Natural killer cell treated with Interleukin-12 subunit alpha and Interleukin-12 subunit beta and Interleukin-15 and Interleukin-18, amount 100 ng/mL, for 72 hours (primary cell): ENCODE results near the gene NANOGP8. TPM values are rescaled to one million over a fixed set of nuclear protein-coding genes. Genes with fewer than 3 reads are reported as not detected.

Source experiments
- ATAC-seq, 2 donors: fragments of 150-1000 bp; cut with Tn5 transposase in 1 of 2; sonication (Bioruptor Pico), chemical (Tn5 transposase) in 1 of 2; 2 replicates each; pipeline ENCODE4 v1.10.0; 2021
- DNase-seq: peaks from one replicate; pipeline ENCODE4 v3.0.0; 2022; ENCODE audit warnings: low spot score
- H3K27ac Mint-ChIP-seq, 2 donors: 1 replicate in 1 of 2; 2 replicates in 1 of 2; pipeline ENCODE4 v1.8.0; 2022; ENCODE audit warnings: mixed read lengths in 2 of 2, mild to moderate bottlenecking in 1 of 2, moderate library complexity in 1 of 2
- H3K27me3 Mint-ChIP-seq, 2 donors: 1 replicate in 1 of 2; 2 replicates in 1 of 2; pipeline ENCODE4 v1.8.0; 2022; ENCODE audit warnings: mixed read lengths in 2 of 2
- H3K36me3 Mint-ChIP-seq: one replicate; pipeline ENCODE4 v1.8.0; 2022; ENCODE audit warnings: mixed read lengths
- H3K4me1 Mint-ChIP-seq, 2 donors: 1 replicate in 1 of 2; 2 replicates in 1 of 2; pipeline ENCODE4 v1.8.0; 2022; ENCODE audit warnings: low read depth in 2 of 2, mixed read lengths in 2 of 2, mild to moderate bottlenecking in 1 of 2
- H3K4me3 Mint-ChIP-seq: one replicate; pipeline ENCODE4 v1.8.0; 2022; ENCODE audit warnings: mixed read lengths
- H3K9me3 Mint-ChIP-seq: 2 replicates; pipeline ENCODE4 v1.8.0; 2022; ENCODE audit warnings: mixed read lengths
- total RNA-seq, 2 donors: library from RNA; stranded (reverse); gene quantifications; one replicate each; pipeline ENCODE4 v1.2.3, GENCODE V29; 2022

The NANOGP8 gene
- total RNA-seq, 2 donors from 2014 or later = not detected

DNA sequence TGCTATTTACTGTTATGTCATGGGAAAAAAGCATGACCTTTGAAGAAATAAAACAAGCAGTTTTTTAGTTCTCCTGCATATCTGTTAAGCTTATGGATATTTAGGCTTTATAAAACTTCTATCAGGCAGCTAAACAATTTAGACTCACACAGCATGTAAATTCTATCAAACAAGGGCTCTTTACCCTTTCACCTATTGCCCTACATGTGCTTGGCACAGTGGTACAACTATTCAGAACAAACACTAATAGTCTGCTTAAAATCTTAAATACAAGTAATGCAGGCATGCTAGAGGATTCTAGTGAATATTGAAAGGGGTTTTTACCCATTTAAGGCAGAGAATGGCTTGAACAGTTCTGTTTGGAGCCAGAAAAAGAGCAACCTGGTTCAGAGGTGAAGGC, 23.4 kb upstream of the NANOGP8 start:
- Mint-ChIP-seq H3K36me3 (no peaks in the 10 kb centered on the region), H3K27ac (no peak overlapping the region), H3K4me1 (no peaks in the 10 kb centered on the region)

DNA sequence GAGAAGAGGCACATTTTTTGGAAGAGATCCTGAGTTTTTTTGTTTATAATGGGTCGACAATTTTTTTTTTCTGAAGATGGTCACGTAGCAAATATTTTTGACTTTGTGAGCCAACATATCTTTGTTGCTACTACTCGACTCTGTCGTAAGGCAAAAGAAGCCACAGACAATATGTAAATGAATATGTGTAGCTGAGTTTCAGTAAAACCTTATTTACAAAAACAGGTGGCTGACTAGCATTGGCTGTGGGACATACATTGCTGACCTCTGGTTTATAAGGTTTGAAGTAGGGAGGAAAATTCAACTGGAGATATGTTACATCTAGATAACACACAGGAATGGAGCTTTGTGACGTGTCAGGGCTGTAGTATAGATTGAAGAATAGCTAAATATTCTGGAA, 22.5 kb upstream of the NANOGP8 start:
- Mint-ChIP-seq H3K27ac (no peak overlapping the region), H3K9me3 (no peaks in the 10 kb centered on the region), H3K36me3 (no peaks in the 10 kb centered on the region), H3K4me1 (no peaks in the 10 kb centered on the region), H3K4me3 (no peak overlapping the region), H3K27me3 (peaks cover 0 to 19% of the 10 kb centered on the region in 2 donors)
- no peak for ATAC-seq
- no peak for DNase-seq

More for the DNA sequence above, 23.4 kb upstream of the NANOGP8 start:
- Mint-ChIP-seq H3K9me3 (no peaks in the 10 kb centered on the region), H3K27me3 (peaks cover 0 to 19% of the 10 kb centered on the region in 2 donors), H3K4me3 (no peak overlapping the region)
- no peak for ATAC-seq
- DNase-seq = no peak

DNA sequence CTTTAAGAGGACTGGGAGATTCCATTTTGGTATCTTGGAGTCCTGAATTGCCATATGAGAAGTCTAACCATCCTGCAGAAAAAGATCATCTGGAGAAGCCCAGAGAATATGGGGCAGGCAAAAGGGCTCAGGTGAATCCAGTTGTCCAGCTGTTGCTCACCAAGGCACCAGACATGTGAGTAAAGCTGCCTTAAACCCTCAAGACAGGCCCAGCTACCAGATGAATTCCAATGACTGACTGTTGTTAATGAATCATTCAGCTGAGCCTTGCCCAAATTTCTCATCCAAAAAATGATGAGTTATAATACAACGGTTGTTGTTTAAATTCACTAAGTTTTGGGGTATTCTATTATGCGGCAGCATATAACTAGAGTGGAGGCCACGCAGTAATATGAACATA, 22.0 kb upstream of the NANOGP8 start:
- no peak for ATAC-seq
- no peaks in the 10 kb centered on the region for H3K9me3 Mint-ChIP-seq

DNA sequence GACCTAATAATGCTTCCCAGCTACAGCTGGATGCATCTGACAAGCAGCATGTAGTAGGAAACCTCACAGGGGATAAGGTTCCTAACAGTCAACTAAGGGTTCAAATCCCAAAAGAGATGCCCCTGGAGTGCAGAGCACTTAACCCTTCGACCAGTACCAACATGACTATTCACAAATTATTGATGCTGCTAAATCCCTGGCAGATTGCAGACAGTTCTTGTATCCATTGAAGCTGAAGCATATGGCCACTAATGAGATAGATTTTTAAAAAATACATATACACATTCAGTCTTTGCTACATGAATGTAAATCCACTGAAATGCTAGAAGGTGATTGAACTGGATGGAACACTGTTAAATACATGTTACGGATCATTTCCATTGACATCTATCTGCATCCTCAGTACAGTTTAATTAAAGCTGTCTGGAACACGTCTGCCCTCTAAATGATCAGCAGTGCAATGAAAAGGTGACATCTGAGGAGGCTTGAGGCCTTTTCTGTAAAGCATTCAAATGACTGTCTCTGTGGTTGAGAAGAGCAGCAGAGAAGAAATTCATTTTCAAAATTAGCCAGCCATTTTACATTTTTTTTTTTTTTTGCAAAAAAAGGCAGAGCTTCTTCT, 19.5 kb upstream of the NANOGP8 start:
- DNase-seq = no peak
- Mint-ChIP-seq H3K27ac (no peak overlapping the region), H3K36me3 (no peaks in the 10 kb centered on the region), H3K4me1 (no peaks in the 10 kb centered on the region), H3K9me3 (no peaks in the 10 kb centered on the region), H3K27me3 (peaks cover 0 to 19% of the 10 kb centered on the region in 2 donors), H3K4me3 (no peak overlapping the region)
- ATAC-seq = no peak

More for the DNA sequence above, 22.0 kb upstream of the NANOGP8 start:
- no peak overlapping the region for H3K27ac Mint-ChIP-seq
- no peak overlapping the region for H3K4me3 Mint-ChIP-seq
- H3K27me3 Mint-ChIP-seq = peaks cover 0 to 19% of the 10 kb centered on the region in 2 donors
- no peak for DNase-seq
- H3K4me1 Mint-ChIP-seq = no peaks in the 10 kb centered on the region
- no peaks in the 10 kb centered on the region for H3K36me3 Mint-ChIP-seq

DNA sequence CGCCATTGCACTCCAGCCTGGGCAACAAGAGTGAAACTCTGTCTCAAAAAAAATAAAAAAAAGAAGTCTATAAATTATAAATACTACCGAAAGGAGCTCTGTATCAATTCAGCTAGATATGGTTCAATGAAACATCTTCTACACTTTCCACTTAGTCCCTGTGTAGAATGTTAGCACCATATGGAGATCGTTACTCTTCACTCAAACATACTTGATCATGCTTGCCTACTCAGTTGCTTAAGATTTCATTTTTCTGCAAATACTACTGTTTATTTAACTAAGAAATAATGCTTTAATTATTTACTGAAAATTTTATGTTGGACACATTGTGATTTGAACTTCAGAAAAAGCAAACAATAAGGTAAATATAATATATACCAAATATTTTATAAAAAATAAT, 17.1 kb upstream of the NANOGP8 start:
- no peaks in the 10 kb centered on the region for H3K36me3 Mint-ChIP-seq
- H3K4me3 Mint-ChIP-seq = no peak overlapping the region
- H3K4me1 Mint-ChIP-seq = no peaks in the 10 kb centered on the region
- H3K27ac Mint-ChIP-seq = no peak overlapping the region
- peaks cover 0 to 30% of the 10 kb centered on the region in 2 donors for H3K27me3 Mint-ChIP-seq
- DNase-seq = no peak
- no peaks in the 10 kb centered on the region for H3K9me3 Mint-ChIP-seq
- no peak for ATAC-seq

DNA sequence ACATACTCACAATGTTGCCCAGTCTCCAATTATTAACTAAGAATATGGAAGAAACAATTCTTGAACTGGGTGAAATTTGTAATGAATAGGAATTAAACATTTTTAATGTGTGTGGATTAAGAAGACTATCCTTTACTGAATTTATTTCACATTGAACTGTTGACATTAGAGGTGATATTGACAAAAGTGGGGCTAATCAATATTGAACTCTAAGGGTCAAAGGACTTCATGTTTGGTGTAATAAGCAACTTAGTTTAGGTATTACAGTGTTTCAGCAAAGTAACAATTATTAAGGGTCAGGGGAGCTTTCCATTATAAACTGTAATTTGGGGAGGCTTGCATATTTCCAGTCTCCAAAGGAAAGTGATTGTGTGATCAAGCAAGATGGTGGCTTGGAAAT, 16.2 kb upstream of the NANOGP8 start:
- Mint-ChIP-seq H3K27me3 (peaks cover 0 to 23% of the 10 kb centered on the region in 2 donors), H3K9me3 (no peaks in the 10 kb centered on the region), H3K4me3 (no peak overlapping the region), H3K27ac (no peak overlapping the region), H3K4me1 (no peaks in the 10 kb centered on the region), H3K36me3 (no peaks in the 10 kb centered on the region)
- ATAC-seq = no peak
- no peak for DNase-seq

DNA sequence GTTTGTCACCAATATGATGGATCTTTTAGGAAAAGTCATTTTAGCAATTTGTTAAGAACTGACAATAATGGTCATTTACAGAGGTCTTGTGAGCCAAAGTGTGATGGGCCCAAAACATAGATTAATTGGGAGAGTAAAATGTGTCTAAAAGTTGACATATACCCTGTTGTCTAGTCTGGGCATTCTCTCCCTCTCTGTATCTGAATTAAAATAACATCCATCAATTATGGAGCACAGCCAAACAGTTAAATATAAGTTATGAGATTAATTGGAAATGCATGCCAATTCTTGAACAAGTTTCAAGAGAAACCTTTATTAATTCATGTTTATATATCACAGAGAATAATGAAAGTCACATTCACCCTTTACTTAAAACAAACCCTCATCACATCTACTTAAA, 13.6 kb upstream of the NANOGP8 start:
- ATAC-seq (no peak), DNase-seq (no peak)
- Mint-ChIP-seq H3K4me3 (no peak overlapping the region), H3K27me3 (peaks cover 0 to 23% of the 10 kb centered on the region in 2 donors), H3K27ac (no peak overlapping the region), H3K36me3 (no peaks in the 10 kb centered on the region), H3K9me3 (no peaks in the 10 kb centered on the region), H3K4me1 (no peaks in the 10 kb centered on the region)

DNA sequence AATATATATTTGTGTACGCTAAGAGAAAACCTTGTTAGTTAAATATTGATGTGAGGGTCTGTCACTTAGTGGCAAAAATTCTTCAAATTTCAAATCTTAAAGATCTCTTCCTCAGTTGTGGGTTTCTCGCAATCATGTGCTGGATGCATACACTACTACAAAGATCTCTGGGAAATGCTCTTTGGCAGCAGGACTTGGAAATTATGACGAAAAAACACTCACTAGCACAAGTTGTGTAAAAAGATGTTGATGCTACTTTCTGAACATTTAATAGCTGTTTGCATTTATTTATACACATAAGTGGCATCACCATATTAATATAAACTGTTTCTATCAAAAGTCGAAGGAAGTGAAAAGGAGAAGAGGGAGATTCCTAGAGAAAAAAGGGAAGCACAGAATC, 10.8 kb upstream of the NANOGP8 start:
- ATAC-seq (no peak), DNase-seq (no peak)
- Mint-ChIP-seq H3K9me3 (no peaks in the 10 kb centered on the region), H3K4me3 (no peak overlapping the region), H3K27ac (no peak overlapping the region), H3K27me3 (peaks cover 0 to 23% of the 10 kb centered on the region in 2 donors), H3K4me1 (no peaks in the 10 kb centered on the region), H3K36me3 (no peaks in the 10 kb centered on the region)

DNA sequence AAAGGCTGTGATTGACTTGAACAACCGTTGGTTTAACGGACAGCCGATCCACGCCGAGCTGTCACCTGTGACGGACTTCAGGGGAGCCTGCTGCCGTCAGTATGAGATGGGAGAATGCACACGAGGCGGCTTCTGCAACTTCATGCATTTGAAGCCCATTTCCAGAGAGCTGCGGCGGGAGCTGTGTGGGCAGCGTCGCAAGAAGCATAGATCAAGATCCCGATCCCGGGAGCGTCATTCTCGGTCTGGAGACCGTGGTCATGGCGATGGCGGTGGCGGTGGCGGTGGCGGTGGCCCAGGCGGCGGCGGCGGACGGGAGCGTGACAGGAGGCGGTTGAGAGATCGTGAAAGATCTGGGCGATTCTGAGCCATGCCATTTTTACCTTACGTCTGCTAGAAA, 7.8 kb upstream of the NANOGP8 start:
- no peaks in the 10 kb centered on the region for H3K4me1 Mint-ChIP-seq
- no peak overlapping the region for H3K4me3 Mint-ChIP-seq
- no peaks in the 10 kb centered on the region for H3K9me3 Mint-ChIP-seq
- H3K27ac Mint-ChIP-seq = no peak overlapping the region
- H3K36me3 Mint-ChIP-seq = no peaks in the 10 kb centered on the region
- ATAC-seq (no peak), DNase-seq (no peak)
- peaks cover 0 to 21% of the 10 kb centered on the region in 2 donors for H3K27me3 Mint-ChIP-seq

DNA sequence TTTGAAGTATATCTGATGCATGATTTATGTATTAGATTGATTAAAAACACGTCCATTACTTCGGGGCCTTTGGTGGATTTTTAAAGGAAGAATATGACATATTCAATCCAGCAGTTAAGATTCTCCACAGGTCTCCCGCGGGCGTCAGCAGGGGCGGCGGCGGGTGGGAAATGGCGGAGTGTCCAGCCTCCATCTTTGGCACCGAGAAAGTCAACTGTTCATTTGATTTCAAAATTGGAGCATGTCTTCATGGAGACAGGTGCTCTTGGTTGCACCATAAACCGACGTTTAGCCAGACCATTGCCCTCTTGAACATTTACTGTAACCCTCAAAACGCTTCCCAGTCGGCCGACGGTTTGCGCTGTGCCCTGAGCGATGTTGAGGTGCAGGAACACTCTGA, 7.2 kb upstream of the NANOGP8 start:
- H3K27me3 Mint-ChIP-seq = peaks cover 0 to 16% of the 10 kb centered on the region in 2 donors
- DNase-seq = no peak
- H3K36me3 Mint-ChIP-seq = no peaks in the 10 kb centered on the region

DNA sequence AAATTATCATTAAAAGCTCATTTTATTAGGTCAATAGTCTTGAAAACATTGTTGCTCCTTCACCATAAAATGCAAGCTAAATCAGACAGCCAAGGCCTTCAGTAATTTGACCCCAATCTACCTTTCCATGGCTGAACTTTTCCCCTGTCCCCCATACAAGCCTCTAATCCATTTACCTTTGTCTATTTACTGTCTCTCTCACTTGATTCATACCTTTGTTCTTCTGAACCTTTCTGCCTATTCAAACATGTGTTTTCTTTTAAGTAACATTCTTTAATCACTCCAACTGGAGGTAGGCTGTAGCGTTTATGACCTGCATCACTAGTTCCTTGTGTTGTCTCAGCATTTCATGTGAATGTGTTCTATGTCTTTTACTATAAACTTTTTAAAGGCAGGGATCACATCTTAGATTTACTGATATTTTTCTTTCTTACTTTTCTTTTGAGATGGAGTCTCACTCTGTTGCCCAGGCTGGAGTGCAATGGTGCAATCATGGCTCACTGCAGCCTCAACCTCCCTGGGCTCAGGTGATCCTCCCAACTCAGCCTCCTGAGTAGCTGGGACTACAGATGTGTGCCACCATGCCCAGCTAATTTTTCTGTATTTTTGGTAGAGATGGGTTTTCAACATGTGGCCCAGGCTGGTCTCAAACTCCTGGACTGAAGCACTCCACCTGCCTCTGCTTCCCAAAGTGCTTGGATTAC, 5.2 kb upstream of the NANOGP8 start:
- DNase-seq (no peak), ATAC-seq (no peak)
- Mint-ChIP-seq H3K4me1 (no peaks in the 10 kb centered on the region), H3K27ac (no peak overlapping the region), H3K9me3 (no peaks in the 10 kb centered on the region), H3K36me3 (no peaks in the 10 kb centered on the region), H3K27me3 (peaks cover 0 to 13% of the 10 kb centered on the region in 2 donors), H3K4me3 (no peak overlapping the region)

More for the DNA sequence above, 7.2 kb upstream of the NANOGP8 start:
- Mint-ChIP-seq H3K4me3 (no peak overlapping the region), H3K9me3 (no peaks in the 10 kb centered on the region), H3K27ac (no peak overlapping the region), H3K4me1 (no peaks in the 10 kb centered on the region)
- ATAC-seq = no peak

DNA sequence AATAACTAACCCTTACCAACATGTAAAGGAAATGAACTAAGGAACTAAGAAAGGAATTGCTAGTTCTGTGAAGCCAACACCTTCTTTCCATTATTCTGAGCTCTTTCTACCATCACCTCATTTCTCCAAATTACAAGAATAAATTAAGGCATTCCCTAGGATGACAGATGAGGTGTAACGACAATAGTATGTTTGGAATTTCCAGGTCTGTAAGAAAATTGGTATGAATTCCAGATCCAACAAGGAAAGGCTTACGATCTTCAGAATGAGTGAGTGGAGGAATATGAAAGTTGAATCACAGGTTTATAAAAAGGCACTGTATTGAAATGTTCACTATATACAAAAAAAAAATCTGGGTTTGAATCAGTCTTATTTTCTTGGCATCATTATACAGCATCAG, 4.5 kb upstream of the NANOGP8 start:
- DNase-seq (no peak), ATAC-seq (no peak)
- no peaks in the 10 kb centered on the region for H3K36me3 Mint-ChIP-seq
- no peak overlapping the region for H3K4me3 Mint-ChIP-seq
- H3K27me3 Mint-ChIP-seq = peaks cover 0 to 7% of the 10 kb centered on the region in 2 donors
- H3K9me3 Mint-ChIP-seq = no peaks in the 10 kb centered on the region
- H3K4me1 Mint-ChIP-seq = no peaks in the 10 kb centered on the region
- no peak overlapping the region for H3K27ac Mint-ChIP-seq

DNA sequence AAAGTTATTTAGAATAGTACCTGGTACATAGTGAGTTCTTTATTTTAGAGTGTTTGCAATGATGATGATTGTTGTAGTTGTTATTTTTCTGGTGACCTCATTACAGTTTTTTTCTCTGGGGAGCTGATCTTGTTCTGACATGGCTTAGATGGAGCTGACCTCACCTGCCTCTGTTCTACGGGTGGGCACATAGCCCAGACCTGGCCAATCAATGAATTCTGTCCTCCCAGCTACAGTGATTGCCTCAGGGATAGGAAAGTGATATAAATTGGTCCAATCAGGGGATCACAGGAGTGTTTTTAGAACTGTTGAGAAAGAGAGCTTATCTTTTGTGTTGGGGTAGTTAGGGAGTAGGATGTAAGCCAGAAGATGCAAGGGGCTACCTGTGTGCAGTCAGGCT, 3.2 kb upstream of the NANOGP8 start:
- Mint-ChIP-seq H3K4me3 (no peak overlapping the region), H3K4me1 (no peaks in the 10 kb centered on the region), H3K27ac (no peak overlapping the region), H3K36me3 (no peaks in the 10 kb centered on the region), H3K27me3 (peaks cover 0 to 7% of the 10 kb centered on the region in 2 donors), H3K9me3 (no peaks in the 10 kb centered on the region)
- no peak for DNase-seq
- ATAC-seq = no peak

DNA sequence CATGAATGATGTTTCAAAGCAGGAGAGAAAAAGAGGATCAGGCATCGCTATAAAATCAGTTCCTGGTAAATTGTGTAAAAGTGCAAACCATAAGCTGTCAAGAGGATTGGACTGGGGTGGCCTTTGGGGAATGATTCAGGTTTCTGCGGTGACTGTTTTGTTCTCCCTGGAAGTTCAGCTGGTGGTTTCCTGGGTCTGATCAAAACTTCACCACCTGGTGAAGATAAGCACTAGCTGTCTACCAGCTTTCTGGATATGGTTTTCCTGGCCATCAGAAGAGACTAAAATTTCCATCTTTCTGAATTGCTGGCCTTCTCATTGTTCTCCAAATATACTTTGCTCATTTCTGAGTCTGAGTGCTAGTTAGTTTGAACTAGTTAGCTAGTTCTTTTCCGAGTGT, 2.7 kb upstream of the NANOGP8 start:
- Mint-ChIP-seq H3K27me3 (peaks cover 0 to 7% of the 10 kb centered on the region in 2 donors), H3K27ac (no peak overlapping the region), H3K4me1 (no peaks in the 10 kb centered on the region), H3K4me3 (no peak overlapping the region), H3K9me3 (no peaks in the 10 kb centered on the region), H3K36me3 (no peaks in the 10 kb centered on the region)
- no peak for ATAC-seq
- DNase-seq = no peak
